NOMO-1 treated with DMSO at 0.1 percent for 48 hours (cell line): Measurements from ENCODE around the gene RIMKLA.

Source experiments
- DNase-seq: peaks from one replicate; lab custom pipeline; 2025; ENCODE audit not compliant: unreplicated experiment; lab: John Stamatoyannopoulos, UW

The RIMKLA gene, protein sequence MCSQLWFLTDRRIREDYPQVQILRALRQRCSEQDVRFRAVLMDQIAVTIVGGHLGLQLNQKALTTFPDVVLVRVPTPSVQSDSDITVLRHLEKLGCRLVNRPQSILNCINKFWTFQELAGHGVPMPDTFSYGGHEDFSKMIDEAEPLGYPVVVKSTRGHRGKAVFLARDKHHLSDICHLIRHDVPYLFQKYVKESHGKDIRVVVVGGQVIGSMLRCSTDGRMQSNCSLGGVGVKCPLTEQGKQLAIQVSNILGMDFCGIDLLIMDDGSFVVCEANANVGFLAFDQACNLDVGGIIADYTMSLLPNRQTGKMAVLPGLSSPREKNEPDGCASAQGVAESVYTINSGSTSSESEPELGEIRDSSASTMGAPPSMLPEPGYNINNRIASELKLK

DNA sequence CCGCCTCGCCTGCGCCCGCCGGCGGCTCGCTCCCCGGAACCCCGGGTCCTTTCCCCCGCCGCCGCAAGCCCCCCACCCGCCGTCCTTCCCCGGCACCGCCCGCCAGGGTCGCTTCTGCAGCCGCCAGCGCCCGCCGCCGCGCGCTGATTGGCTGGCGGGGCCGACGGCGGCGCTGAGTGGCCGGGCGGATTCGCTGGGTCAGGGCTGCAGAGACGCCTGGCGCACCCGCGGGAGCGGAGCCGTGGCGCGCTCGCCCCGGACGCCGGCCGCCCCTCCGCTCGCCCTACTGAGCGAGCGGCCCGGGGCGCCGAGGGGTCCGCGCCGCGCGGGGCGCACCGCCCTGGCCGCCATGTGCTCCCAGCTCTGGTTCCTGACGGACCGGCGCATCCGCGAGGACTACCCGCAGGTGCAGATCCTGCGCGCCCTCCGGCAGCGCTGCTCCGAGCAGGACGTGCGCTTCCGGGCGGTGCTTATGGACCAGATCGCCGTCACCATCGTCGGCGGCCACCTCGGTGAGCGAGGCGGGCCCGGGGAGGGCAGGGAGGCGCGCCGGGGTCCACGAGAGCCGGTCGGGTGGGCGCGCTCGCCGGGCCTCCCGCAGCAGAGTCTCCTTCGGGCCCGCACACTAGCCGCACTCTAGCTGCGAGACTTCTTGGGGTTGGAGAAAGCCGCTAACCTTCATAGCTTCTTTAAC, at the start of gene RIMKLA:
TSS of gene RIMKLA (plus strand) at position 207 of the 694 bp plus-strand sequence. CDS start at position 350, 143 bp downstream.
- peak; percentile 49 for DNase-seq

- no peak for DNase-seq
These were observed 47.7 kb upstream of the RIMKLA start for GRCh38 chr1:42332877-42333276.

DNA sequence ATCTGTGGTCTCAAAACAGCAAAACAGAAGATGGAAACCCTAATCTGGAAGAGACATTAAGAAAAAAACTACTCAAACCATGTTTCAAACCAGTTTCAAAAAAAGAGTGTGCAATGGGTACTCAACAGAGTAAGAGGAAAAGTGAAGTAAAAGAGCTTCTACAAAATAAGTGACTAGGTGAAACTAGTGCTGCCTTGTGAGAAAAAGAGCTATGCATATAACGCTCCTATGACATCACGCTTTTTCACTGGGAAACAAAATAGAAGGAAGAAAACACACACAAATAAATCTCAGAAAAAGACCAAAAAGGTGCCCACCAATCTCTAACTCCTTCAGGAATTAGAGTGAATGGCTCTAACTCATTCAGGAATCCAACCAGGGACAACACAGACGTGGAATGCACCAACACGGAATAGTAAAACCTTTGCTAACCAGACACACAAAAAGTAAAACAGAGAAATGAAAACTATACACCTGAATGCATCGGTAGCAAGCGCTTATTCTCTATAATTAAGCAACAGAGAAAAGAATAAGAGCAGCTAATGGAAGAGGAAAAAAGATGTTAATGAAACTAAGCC, 46.8 kb upstream of the RIMKLA start:
- peak; percentile 14 for DNase-seq

DNA sequence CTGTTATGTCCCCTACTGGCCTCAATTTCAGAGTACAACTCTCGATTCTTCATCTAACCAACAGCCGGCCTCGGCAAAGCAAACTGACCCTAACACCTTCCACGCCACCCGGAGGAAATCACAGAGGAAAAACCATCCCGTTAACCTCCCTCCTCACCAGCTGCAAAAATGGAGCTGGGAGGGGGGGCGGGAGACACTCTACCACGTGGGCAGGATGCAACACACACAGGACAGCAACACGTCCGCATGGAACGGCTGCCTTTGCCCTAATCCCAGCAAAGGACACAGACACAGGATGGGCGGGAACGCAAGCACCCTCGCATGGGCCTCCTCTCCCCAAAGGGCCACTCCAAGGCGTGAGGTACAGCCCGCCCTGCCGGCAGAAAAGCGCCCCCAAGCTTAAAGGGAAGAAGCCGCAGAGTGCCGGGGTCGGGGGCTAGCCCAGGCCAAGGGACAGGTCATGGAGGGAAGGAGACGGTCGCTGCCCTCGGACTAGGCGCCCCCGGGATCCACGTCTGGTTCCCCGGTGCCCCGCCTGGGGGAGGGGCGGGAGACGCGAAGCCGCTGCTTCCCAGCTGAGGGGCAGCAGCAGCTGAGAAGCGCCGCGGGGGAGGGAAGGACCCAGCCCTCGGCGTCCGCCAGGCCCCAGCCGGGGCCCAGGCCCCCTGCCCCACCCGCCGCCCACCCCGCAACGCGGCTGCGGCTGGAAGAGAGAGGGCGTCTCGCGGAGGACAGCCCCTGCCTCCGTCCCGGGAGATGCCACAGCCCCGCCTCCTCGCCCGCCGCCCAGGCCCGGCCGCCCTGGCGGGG, 46.1 kb upstream of the RIMKLA start:
- DNase-seq: no peak

GRCh38 chr1:42335050-42335808, 45.4 kb upstream of the RIMKLA start, which contains the start of gene FOXJ3:
FOXJ3 (minus strand) TSS chr1:42335235; CDS start chr1:42311093, 24,142 bp downstream.
- DNase-seq: peak; percentile 81

DNA sequence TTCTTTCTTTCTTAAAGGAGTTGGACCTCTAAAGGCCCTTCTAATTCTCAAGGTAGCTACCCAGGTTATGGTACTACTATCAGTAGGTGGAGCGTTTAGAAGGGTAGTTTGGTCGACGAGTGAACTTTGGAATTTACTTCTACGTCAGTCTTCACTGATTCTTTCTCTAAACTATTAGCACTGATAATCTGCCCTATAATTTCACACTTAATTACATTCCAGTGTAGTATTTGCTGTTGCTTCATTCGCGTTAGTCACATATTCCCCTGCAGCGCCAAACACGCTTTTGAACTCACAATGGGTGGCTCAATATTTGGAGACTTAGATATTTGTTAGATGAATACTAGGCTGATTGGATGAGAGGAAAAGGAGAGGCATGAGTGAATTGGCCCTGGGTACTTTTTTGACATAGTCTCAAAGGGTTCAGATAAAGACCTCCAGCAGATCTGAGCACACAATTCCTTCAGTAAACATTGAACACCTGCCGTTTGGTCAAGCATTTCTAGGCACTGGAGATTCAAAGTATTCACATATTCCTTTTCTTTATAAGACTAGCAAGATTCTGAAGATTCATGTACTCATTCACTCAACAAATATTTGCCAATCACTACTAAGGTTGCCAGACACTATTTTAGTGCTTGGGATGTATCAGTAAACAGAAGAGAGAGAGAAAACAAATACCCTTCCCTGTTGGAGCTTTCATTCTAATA, 44.6 kb upstream of the RIMKLA start:
- peak; percentile 15 for DNase-seq

DNA sequence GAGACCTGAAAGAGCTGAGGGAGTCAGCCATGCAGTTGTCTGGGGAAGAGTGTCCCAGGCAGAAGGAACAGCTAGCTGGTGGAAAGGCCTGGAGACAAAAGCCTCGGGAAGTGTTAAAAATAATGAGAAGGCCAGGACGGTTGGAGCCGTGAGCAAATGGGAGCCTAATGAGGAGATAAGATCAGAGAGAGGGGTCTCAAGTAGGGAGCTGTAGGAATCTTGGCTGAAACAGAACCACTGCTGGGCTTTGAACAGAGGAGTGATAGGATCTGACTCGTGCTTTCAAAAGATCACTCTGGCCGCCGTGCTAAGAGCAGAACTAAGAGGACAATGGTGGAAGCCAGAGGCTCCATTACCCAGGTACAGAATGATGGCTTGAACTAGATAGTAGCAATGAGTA, 43.6 kb upstream of the RIMKLA start:
- no peak for DNase-seq

GRCh38 chr1:42340093-42340492, 40.5 kb upstream of the RIMKLA start:
- no peak for DNase-seq

DNA sequence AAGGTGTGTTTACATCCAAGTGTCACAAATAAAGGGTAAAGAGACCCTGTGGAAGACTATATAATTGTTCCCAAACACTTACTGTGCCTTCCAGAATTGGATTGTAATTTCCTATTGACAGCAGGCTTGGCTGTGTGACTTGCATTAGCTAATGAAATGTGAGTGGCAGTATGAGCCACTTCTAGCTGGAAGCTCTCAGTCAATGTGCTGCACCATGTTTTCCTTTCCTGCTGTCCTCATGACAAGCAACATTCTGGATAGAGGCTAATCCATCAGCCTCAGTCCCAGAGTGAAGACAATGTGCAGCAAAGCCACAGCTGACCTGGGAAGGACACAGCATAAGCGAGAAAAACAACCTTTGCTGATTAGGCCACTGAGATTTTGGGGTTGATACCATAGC, 39.7 kb upstream of the RIMKLA start:
- no peak for DNase-seq

DNA sequence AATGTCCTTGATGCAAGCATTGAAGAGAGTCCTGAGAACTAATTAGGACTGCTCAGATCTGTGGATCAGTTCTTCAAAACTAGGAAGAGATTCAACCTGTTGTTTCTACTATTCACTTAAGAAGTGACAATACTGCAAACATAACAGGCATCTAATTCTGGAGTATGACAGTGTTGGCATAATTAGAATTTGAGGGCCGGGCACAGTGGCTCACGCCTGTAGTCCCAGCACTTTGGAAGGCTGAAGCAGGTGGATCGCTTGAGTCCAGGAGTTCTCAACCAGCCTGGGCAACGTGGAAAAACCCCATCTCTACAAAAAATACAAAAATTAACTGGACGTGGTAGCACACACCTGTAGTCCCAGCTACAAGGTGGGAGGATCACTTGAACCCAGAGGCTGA, 37.5 kb upstream of the RIMKLA start:
- no peak for DNase-seq

GRCh38 chr1:42348498-42348897, 32.1 kb upstream of the RIMKLA start:
- DNase-seq: no peak

- no peak for DNase-seq
These were observed 30.5 kb upstream of the RIMKLA start for GRCh38 chr1:42350086-42350485.

- no peak for DNase-seq
These were observed 21.8 kb upstream of the RIMKLA start for GRCh38 chr1:42358791-42359190.

DNA sequence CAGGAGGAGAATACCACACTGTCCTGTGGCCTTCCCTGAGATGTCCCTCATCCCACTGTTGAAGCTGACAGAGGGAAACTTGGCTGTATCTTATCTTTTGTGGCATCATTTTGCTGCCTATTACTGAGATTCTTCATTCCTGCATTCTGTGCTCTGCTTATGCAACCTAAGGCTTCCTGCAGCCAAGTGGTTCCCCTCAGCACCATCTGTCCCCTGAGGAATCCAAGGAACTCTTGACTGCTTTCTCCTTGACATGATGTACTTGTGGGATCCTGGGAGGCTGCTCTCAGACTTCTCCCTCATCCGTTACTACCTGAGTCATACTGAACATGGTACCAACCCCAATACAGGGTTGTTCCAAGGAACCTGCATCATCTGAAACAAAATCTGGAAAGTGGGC, 21.1 kb upstream of the RIMKLA start:
- no peak for DNase-seq

- DNase-seq: no peak
These were observed 16.5 kb upstream of the RIMKLA start for GRCh38 chr1:42364089-42364488.

GRCh38 chr1:42364542-42364941, 16.1 kb upstream of the RIMKLA start:
- no peak for DNase-seq

- no peak for DNase-seq
These were observed 15.5 kb upstream of the RIMKLA start for GRCh38 chr1:42365118-42365517.

GRCh38 chr1:42368096-42368795, 12.3 kb upstream of the RIMKLA start:
- no peak for DNase-seq

- DNase-seq: no peak
These were observed 11.1 kb upstream of the RIMKLA start for GRCh38 chr1:42369471-42369870.
